Measurements from ENCODE around the gene SIGLEC1. TPM values are rescaled to one million over a fixed set of nuclear protein-coding genes. Genes with fewer than 3 reads are reported as not detected.

The SIGLEC1 gene
- total RNA-seq, 1 experiment from 2014 or later = not detected

- Histone ChIP-seq H3K36me3 (ENCODE audit: control insufficient read depth, insufficient read depth, low read length) (no peaks in the 10 kb centered on the region), H3K4me3 (ENCODE audit: low read depth, low read length) (no peak overlapping the region), H3K4me1 (peaks cover 15% of the 10 kb centered on the region), H3K9me3 (no peaks in the 10 kb centered on the region), H3K27me3 (replicated peaks; ENCODE audit: control insufficient read depth, insufficient read depth, low read length) (no peaks in the 10 kb centered on the region)
- no TSS peak for BruUV-seq (replicated peaks)
- TF ChIP-seq CTCF (IDR thresholded peaks at IDR 0.05; ENCODE audit: insufficient read depth in 1 of 2, low read depth in 1 of 2, low read length in 1 of 2, severe bottlenecking in 1 of 2, unreplicated experiment in 1 of 2) = no peak
- ChIA-PET CTCF (interaction anchor here (1.4 kb wide), 1 partner anchor 21 kb away, joined by 3 read pairs; no protein-coding TSS in a partner anchor), POLR2A (no interaction called here)
- H3K27me3 Mint-ChIP-seq (ENCODE audit: insufficient read depth, unreplicated experiment) = peaks cover 6% of the 10 kb centered on the region
- peaks cover 5% of the 10 kb centered on the region for H3K36me3 Mint-ChIP-seq (ENCODE audit: insufficient read depth, unreplicated experiment)
- H3K4me1 Mint-ChIP-seq (ENCODE audit: low read depth, unreplicated experiment) = peaks cover 10% of the 10 kb centered on the region
- DNase-seq = no peak
- no peaks in the 10 kb centered on the region for H3K9me3 Mint-ChIP-seq (ENCODE audit: unreplicated experiment)
- H3K27ac Mint-ChIP-seq (ENCODE audit: unreplicated experiment) = no peak overlapping the region
- intact Hi-C loops (cut with micrococcal nuclease; ENCODE audit: unreplicated experiment) = no loop called here
- H3K4me3 Mint-ChIP-seq (ENCODE audit: unreplicated experiment) = no peak overlapping the region
Measured at GRCh38 chr20:3731944-3732326, 19.5 kb upstream of the SIGLEC1 start.

GRCh38 chr20:3730803-3731672 lies 18.6 kb upstream of the SIGLEC1 start:
- no peaks in the 10 kb centered on the region for H3K36me3 ChIP-seq (ENCODE audit: control insufficient read depth, insufficient read depth, low read length)
- H3K27ac Mint-ChIP-seq (ENCODE audit: unreplicated experiment) = no peak overlapping the region
- POLR2A ChIA-PET = no interaction called here

More at GRCh38 chr20:3730803-3731672, 18.6 kb upstream of the SIGLEC1 start:
- intact Hi-C loops (cut with micrococcal nuclease; ENCODE audit: unreplicated experiment) = no loop called here
- no peak for TF ChIP-seq CTCF (IDR thresholded peaks at IDR 0.05; ENCODE audit: insufficient read depth in 1 of 2, low read depth in 1 of 2, low read length in 1 of 2, severe bottlenecking in 1 of 2, unreplicated experiment in 1 of 2)
- peaks cover 15% of the 10 kb centered on the region for H3K4me1 ChIP-seq
- H3K4me3 ChIP-seq (ENCODE audit: low read depth, low read length) = no peak overlapping the region
- H3K4me1 Mint-ChIP-seq (ENCODE audit: low read depth, unreplicated experiment) = peaks cover 9% of the 10 kb centered on the region
- BruUV-seq (replicated peaks) = no TSS peak
- DNase-seq = no peak
- no peaks in the 10 kb centered on the region for H3K9me3 ChIP-seq
- no peaks in the 10 kb centered on the region for H3K9me3 Mint-ChIP-seq (ENCODE audit: unreplicated experiment)
- CTCF ChIA-PET = interaction anchor here (1.4 kb wide), 1 partner anchor 20 kb away, joined by 3 read pairs; no protein-coding TSS in a partner anchor
- H3K27me3 Mint-ChIP-seq (ENCODE audit: insufficient read depth, unreplicated experiment) = peaks cover 7% of the 10 kb centered on the region
- H3K36me3 Mint-ChIP-seq (ENCODE audit: insufficient read depth, unreplicated experiment) = peaks cover 5% of the 10 kb centered on the region
- no peak overlapping the region for H3K4me3 Mint-ChIP-seq (ENCODE audit: unreplicated experiment)
- no peaks in the 10 kb centered on the region for H3K27me3 ChIP-seq (replicated peaks; ENCODE audit: control insufficient read depth, insufficient read depth, low read length)

Data from Caco-2 (cell line).